Stomach (tissue), 9 donors: ENCODE results near the gene ACACA. TPM values are rescaled to one million over a fixed set of nuclear protein-coding genes. Genes with fewer than 3 reads are reported as not detected.

Experiments
- DNase-seq, 2 donors: peaks; one replicate each; pipeline versions ENCODE4 v3.0.0 to v3.0.0-alpha.2; 2013 to 2019
- H3K27ac ChIP-seq, 5 donors: fragments of 200-600 bp in 4 of 5; sonication (generic) in 4 of 5; one replicate each; pipeline ENCODE4 v1.5.1; 2013 to 2019; ENCODE audit warnings: mild to moderate bottlenecking in 1 of 5, moderate library complexity in 1 of 5
- H3K27me3 ChIP-seq, 3 donors: fragments of 200-600 bp; sonication (generic); one replicate each; pipeline ENCODE4 v1.5.1; 2017 to 2019; ENCODE audit warnings: mixed run types in 1 of 3
- H3K36me3 ChIP-seq, 4 donors: fragments of 200-600 bp; sonication (generic); 1 replicate in 3 of 4; 2 replicates in 1 of 4; pipeline ENCODE4 v1.5.1; 2016 to 2019
- H3K4me1 ChIP-seq, 4 donors: fragments of 200-600 bp; sonication (generic); one replicate each; pipeline ENCODE4 v1.5.1; 2016 to 2019
- H3K4me3 ChIP-seq, 4 donors: fragments of 200-600 bp; sonication (generic) in 3 of 4; one replicate each; pipeline ENCODE4 v1.5.1; 2016 to 2019; ENCODE audit warnings: mild to moderate bottlenecking in 1 of 4
- H3K9me3 ChIP-seq, 4 donors: fragments of 200-600 bp; sonication (generic); one replicate each; pipeline ENCODE4 v1.5.1; 2016 to 2019
- EP300 ChIP-seq: sonication (generic); formaldehyde crosslinking; IDR thresholded peaks from one replicate; pipeline ENCODE4 v1.6.1; 2017; ENCODE audit warnings: antibody characterized with exemption
- POLR2A ChIP-seq, 4 donors: fragments of 450-650 bp; IDR thresholded peaks; one replicate each; pipeline ENCODE4 v1.6.1; 2016; ENCODE audit warnings: antibody characterized with exemption in 4 of 4, control low read depth in 2 of 4, mild to moderate bottlenecking in 1 of 4, moderate library complexity in 1 of 4
- POLR2AphosphoS5 ChIP-seq, 3 donors: sonication (generic); formaldehyde crosslinking; IDR thresholded peaks; one replicate each; pipeline ENCODE4 v1.6.1; 2016; ENCODE audit warnings: antibody characterized with exemption in 3 of 3
- WGBS, 5 donors: extraction: QIAGEN DNeasy Blood & Tissue Kit in 3 of 5; methylation state at CpG; one replicate each; pipeline versions ENCODE4 v1.1.5 to v1.1.7; 2013 to 2018; 5-methylcytosine and 5-hydroxymethylcytosine counted together
- intact Hi-C: fragments of 100-400 bp; cut with DNase I; formaldehyde crosslinking; loops from one replicate; pipeline ENCODE4 v1.15.1; 2023; ENCODE audit warnings: low total_unique reads
- polyA plus RNA-seq, 3 donors: library from polyadenylated mRNA; stranded (reverse); fragments of 200-250 nt; gene quantifications; one replicate each; pipeline ENCODE4 v1.2.3, GENCODE V29; 2013
- total RNA-seq, 5 donors: library from RNA; depleted of rRNA; stranded (reverse); fragments of >200 nt; gene quantifications; one replicate each; pipeline versions ENCODE4 v1.1.0 to v1.2.3, GENCODE V29; 2014 to 2016
- TF ChIP-seq, protein P1 (sequence below), 7 experiments: fragments of 450-650 bp in 4 of 7; fragments of 200-600 bp in 3 of 7; sonication (generic) in 3 of 7; IDR thresholded peaks; one replicate each; pipeline ENCODE4 v1.5.1; 2016 to 2019; ENCODE audit warnings: antibody characterized with exemption in 7 of 7, control low read depth in 2 of 7, mild to moderate bottlenecking in 1 of 7
- donor health status: healthy with polysubstance abuse.
- donor health status: Bipolar disorder and iron deficiency.
- donor health status: healthy.

Gene ACACA
- total and polyA plus RNA-seq, 8 donors, result 9.9 to 59.8 (median 27.7) TPM

- Histone ChIP-seq H3K27me3 (no peaks in the 10 kb centered on the region), H3K36me3 (peaks cover 0 to 43% (median 22%) of the 10 kb centered on the region in 4 donors), H3K4me3 (no peak overlapping the region), H3K27ac (no peak overlapping the region), H3K4me1 (peaks cover 0 to 2% (median 0%) of the 10 kb centered on the region in 4 donors), H3K9me3 (no peaks in the 10 kb centered on the region)
- intact Hi-C loops, result no loop called here
- TF ChIP-seq POLR2A (IDR thresholded peaks at IDR 0.05), result no peak
- TF ChIP-seq POLR2AphosphoS5 (IDR thresholded peaks at IDR 0.05), result no peak
- no peak for TF ChIP-seq EP300
- TF ChIP-seq, protein P1, sequence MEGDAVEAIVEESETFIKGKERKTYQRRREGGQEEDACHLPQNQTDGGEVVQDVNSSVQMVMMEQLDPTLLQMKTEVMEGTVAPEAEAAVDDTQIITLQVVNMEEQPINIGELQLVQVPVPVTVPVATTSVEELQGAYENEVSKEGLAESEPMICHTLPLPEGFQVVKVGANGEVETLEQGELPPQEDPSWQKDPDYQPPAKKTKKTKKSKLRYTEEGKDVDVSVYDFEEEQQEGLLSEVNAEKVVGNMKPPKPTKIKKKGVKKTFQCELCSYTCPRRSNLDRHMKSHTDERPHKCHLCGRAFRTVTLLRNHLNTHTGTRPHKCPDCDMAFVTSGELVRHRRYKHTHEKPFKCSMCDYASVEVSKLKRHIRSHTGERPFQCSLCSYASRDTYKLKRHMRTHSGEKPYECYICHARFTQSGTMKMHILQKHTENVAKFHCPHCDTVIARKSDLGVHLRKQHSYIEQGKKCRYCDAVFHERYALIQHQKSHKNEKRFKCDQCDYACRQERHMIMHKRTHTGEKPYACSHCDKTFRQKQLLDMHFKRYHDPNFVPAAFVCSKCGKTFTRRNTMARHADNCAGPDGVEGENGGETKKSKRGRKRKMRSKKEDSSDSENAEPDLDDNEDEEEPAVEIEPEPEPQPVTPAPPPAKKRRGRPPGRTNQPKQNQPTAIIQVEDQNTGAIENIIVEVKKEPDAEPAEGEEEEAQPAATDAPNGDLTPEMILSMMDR (IDR thresholded peaks at IDR 0.05), result no peak
- no peak for DNase-seq
- 89 to 98% (median 96%) methylated on average over 6 of the region's 6 CpGs for WGBS, 5 donors
Observed at GRCh38 chr17:37162800-37163199, 243.8 kb downstream of the ACACA start.

- TF ChIP-seq, protein P1 (IDR thresholded peaks at IDR 0.05), result no peak
- TF ChIP-seq POLR2A (IDR thresholded peaks at IDR 0.05), result no peak
- TF ChIP-seq POLR2AphosphoS5 (IDR thresholded peaks at IDR 0.05), result no peak
- no peak for TF ChIP-seq EP300
- no peak for DNase-seq
- Histone ChIP-seq H3K4me1 (peaks cover 0 to 2% (median 0%) of the 10 kb centered on the region in 4 donors), H3K4me3 (no peak overlapping the region), H3K36me3 (peaks cover 0 to 50% (median 23%) of the 10 kb centered on the region in 4 donors), H3K9me3 (no peaks in the 10 kb centered on the region), H3K27ac (no peak overlapping the region), H3K27me3 (no peaks in the 10 kb centered on the region)
- intact Hi-C loops, result no loop called here
Observed at GRCh38 chr17:37160944-37161343, 245.7 kb downstream of the ACACA start.

- intact Hi-C loops, result no loop called here
- no peaks in the 10 kb centered on the region for H3K9me3 ChIP-seq
- no peaks in the 10 kb centered on the region for H3K4me1 ChIP-seq
- peaks cover 0 to 48% (median 29%) of the 10 kb centered on the region in 4 donors for H3K36me3 ChIP-seq
- WGBS, 5 donors, result 92 to 99% (median 96%) methylated on average over 5 of the region's 5 CpGs
- TF ChIP-seq POLR2A (IDR thresholded peaks at IDR 0.05) (no peak), POLR2AphosphoS5 (IDR thresholded peaks at IDR 0.05) (no peak), EP300 (no peak)
- TF ChIP-seq, protein P1 (IDR thresholded peaks at IDR 0.05), result no peak
- H3K27me3 ChIP-seq, result no peaks in the 10 kb centered on the region
- no peak for DNase-seq
- no peak overlapping the region for H3K4me3 ChIP-seq
- H3K27ac ChIP-seq, result no peak overlapping the region
Observed at GRCh38 chr17:37158290-37158689, 248.3 kb downstream of the ACACA start.

GRCh38 chr17:37148156-37148555 is 258.5 kb downstream of the ACACA start:
- Histone ChIP-seq H3K4me3 (no peak overlapping the region), H3K27ac (no peak overlapping the region), H3K36me3 (peaks cover 0 to 56% (median 31%) of the 10 kb centered on the region in 4 donors), H3K4me1 (peaks cover 0 to 17% (median 6%) of the 10 kb centered on the region in 4 donors), H3K27me3 (no peaks in the 10 kb centered on the region), H3K9me3 (no peaks in the 10 kb centered on the region)
- DNase-seq, result peak in 1 of 2 donors; percentile 46
- intact Hi-C loops, result no loop called here
- WGBS, 5 donors, result 42 to 64% (median 51%) methylated on average over 2 of the region's 2 CpGs
- TF ChIP-seq POLR2AphosphoS5 (IDR thresholded peaks at IDR 0.05), result no peak
- TF ChIP-seq EP300, result no peak
- TF ChIP-seq, protein P1 (IDR thresholded peaks at IDR 0.05), result no peak
- no peak for TF ChIP-seq POLR2A (IDR thresholded peaks at IDR 0.05)
